C4-2B (cell line): ENCODE data around the gene OR7A5.
"Not testable (repeated sequence)": the region's sequence is repeated elsewhere in the genome, so short reads cannot be mapped to it uniquely, and the experiment has no call there.

Experiments
- CTCF ChIP-seq: fragments of 450-650 bp; conservative IDR thresholded peaks from 2 replicates; pipeline ENCODE4 v1.5.1; 2017; ENCODE audit warnings: mild to moderate bottlenecking
- ZFX ChIP-seq: fragments of 450-650 bp; IDR thresholded peaks from 2 replicates; pipeline ENCODE4 v1.6.1; 2017

- TF ChIP-seq CTCF, ZFX: not testable (repeated sequence)
Observed at GRCh38 chr19:14777645-14778044, 57.3 kb downstream of the OR7A5 start.
